ENCODE data around the gene NEO1. TPM values are rescaled to one million over a fixed set of nuclear protein-coding genes. Genes with fewer than 3 reads are reported as not detected.

NEO1 gene
- total and polyA plus RNA-seq, 2 of the 13 experiments (the other 11 are each of a cell fraction or from before 2014, with no cell fraction given), result 8.4 to 11.0 TPM

- 85% methylated on average over 5 of the region's 5 CpGs for WGBS (ENCODE audit: low lambda C conversion rate)
- no peaks in the 10 kb centered on the region for H3K4me1 ChIP-seq (ENCODE audit: insufficient read depth, low read length)
- in situ Hi-C loops (cut with HindIII; ENCODE audit: extremely low pct_ligation_motif_present, low pct_unique_long_range_greater_than_20kb) (no loop called here), intact Hi-C loops (cut with micrococcal nuclease; ENCODE audit: unreplicated experiment) (no loop called here)
- no peak for DNase-seq (ENCODE audit: low spot score)
- H3K4me2 ChIP-seq (ENCODE audit: low read depth, low read length), result no peak overlapping the region
- H3K4me3 ChIP-seq (replicated peaks in 1 of 3; ENCODE audit: insufficient read depth in 1 of 3, low read depth in 2 of 3, low read length in 3 of 3), result no peak overlapping the region
- FAIRE-seq, result no peak
- H2AFZ ChIP-seq (ENCODE audit: low read length), result no peak overlapping the region
- no peaks in the 10 kb centered on the region for H3K36me3 ChIP-seq (replicated peaks in 1 of 2; ENCODE audit: control insufficient read depth in 1 of 2, insufficient read depth in 2 of 2, low read length in 2 of 2)
- ATAC-seq, result no peak
- no peaks in the 10 kb centered on the region for H4K20me1 ChIP-seq (ENCODE audit: insufficient read depth, low read length)
- no peaks in the 10 kb centered on the region for H3K79me2 ChIP-seq (ENCODE audit: insufficient read depth, low read length)
- H3K9me3 ChIP-seq (ENCODE audit: low read length), result no peaks in the 10 kb centered on the region
- H3K9ac ChIP-seq (ENCODE audit: insufficient read depth, low read depth, low read length), result no peak overlapping the region
- ChIA-PET CTCF (ENCODE audit: low intra/inter-chr PET ratio, low total read pairs) (no interaction called here), POLR2A (no interaction called here)
- no peak overlapping the region for H3K27ac ChIP-seq (ENCODE audit: extremely low read length, insufficient read depth, low read length)
- TF ChIP-seq ZNF256 (CRISPR knock-in tag; conservative IDR thresholded peaks at IDR 0.05) (no peak), HMG20B (CRISPR knock-in tag; conservative IDR thresholded peaks at IDR 0.05) (no peak)
- no peaks in the 10 kb centered on the region for H3K27me3 ChIP-seq (ENCODE audit: control insufficient read depth in 1 of 2, insufficient read depth in 2 of 2, low read length in 2 of 2)
- BruUV-seq (replicated peaks), result no TSS peak
These were observed 181.4 kb downstream of the NEO1 start for GRCh38 chr15:73233623-73234022.

- no peaks in the 10 kb centered on the region for H3K4me1 ChIP-seq (ENCODE audit: insufficient read depth, low read length)
- BruUV-seq (replicated peaks), result no TSS peak
- ATAC-seq (no peak), DNase-seq (ENCODE audit: low spot score) (no peak), FAIRE-seq (no peak)
- ChIA-PET POLR2A (no interaction called here), CTCF (ENCODE audit: low intra/inter-chr PET ratio, low total read pairs) (no interaction called here)
- H2AFZ ChIP-seq (ENCODE audit: low read length), result no peak overlapping the region
- no peaks in the 10 kb centered on the region for H4K20me1 ChIP-seq (ENCODE audit: insufficient read depth, low read length)
- intact Hi-C loops (cut with micrococcal nuclease; ENCODE audit: unreplicated experiment), result no loop called here
- H3K36me3 ChIP-seq (replicated peaks in 1 of 2; ENCODE audit: control insufficient read depth in 1 of 2, insufficient read depth in 2 of 2, low read length in 2 of 2), result no peaks in the 10 kb centered on the region
- in situ Hi-C loops (cut with HindIII; ENCODE audit: extremely low pct_ligation_motif_present, low pct_unique_long_range_greater_than_20kb), result no loop called here
- no peak for TF ChIP-seq ZNF280D (CRISPR knock-in tag; IDR thresholded peaks at IDR 0.05)
- no peak for TF ChIP-seq SNAPC5 (CRISPR knock-in tag; IDR thresholded peaks at IDR 0.05; ENCODE audit: borderline replicate concordance)
- no peaks in the 10 kb centered on the region for H3K27me3 ChIP-seq (ENCODE audit: control insufficient read depth in 1 of 2, insufficient read depth in 2 of 2, low read length in 2 of 2)
- 73% methylated on average over 3 of the region's 3 CpGs for WGBS (ENCODE audit: low lambda C conversion rate)
- H3K79me2 ChIP-seq (ENCODE audit: insufficient read depth, low read length), result no peaks in the 10 kb centered on the region
- no peak overlapping the region for H3K27ac ChIP-seq (ENCODE audit: extremely low read length, insufficient read depth, low read length)
- H3K9ac ChIP-seq (ENCODE audit: insufficient read depth, low read depth, low read length), result no peak overlapping the region
- no peaks in the 10 kb centered on the region for H3K9me3 ChIP-seq (ENCODE audit: low read length)
- no peak overlapping the region for H3K4me2 ChIP-seq (ENCODE audit: low read depth, low read length)
- H3K4me3 ChIP-seq (replicated peaks in 1 of 3; ENCODE audit: insufficient read depth in 1 of 3, low read depth in 2 of 3, low read length in 3 of 3), result no peak overlapping the region
These were observed 185.6 kb downstream of the NEO1 start for GRCh38 chr15:73237910-73238309.
